GM21576 (cell line): ENCODE data around the gene RFTN2.
"Not testable (repeated sequence)": the region's sequence is repeated elsewhere in the genome, so short reads cannot be mapped to it uniquely, and the experiment has no call there.

Experiments
- ATAC-seq: cut with Tn5 transposase; IDR thresholded peaks from one replicate; pipeline ENCODE4 v1.9.1; 2021; ENCODE audit warnings: mild to moderate bottlenecking, moderate library complexity; ENCODE audit not compliant: unreplicated experiment

RFTN2 gene

DNA sequence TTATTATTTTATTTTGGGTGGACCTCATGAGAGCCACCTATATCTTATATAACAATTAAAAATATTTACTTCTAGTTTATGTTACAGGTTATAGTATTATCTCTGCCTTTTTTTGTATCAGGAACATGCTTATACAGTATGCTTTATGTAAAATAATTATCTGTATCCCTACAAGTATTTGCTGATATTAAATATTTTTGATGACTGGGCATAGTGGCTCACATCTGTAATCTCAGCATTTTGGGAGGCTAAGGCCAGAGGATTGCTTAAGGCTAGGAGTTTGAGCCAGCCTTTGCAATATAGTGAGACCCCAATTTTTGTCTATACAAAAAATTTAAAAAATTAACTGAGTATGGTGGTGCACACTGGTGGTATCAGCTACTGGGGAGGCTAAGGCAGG lies 119.9 kb downstream of the RFTN2 start:
- no peak for ATAC-seq

DNA sequence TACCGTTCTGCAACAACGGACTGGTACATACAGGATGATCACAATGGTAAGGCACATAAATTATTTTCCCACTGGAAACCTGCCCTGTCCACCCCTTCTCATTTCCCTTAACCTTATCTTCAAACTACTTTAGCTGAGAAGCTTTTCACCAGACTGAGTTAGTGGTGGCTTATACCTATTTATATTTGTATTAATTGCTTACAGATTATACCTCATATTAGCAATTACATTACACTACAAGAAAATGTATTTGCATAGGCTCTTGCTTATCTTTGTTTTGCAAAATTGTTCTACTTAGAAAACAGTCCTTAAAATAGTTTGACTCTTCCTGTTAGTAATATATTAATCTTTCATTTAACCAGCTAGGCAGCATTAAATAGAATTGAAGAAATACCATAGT lies 124.1 kb downstream of the RFTN2 start:
- ATAC-seq, result not testable (repeated sequence)

DNA sequence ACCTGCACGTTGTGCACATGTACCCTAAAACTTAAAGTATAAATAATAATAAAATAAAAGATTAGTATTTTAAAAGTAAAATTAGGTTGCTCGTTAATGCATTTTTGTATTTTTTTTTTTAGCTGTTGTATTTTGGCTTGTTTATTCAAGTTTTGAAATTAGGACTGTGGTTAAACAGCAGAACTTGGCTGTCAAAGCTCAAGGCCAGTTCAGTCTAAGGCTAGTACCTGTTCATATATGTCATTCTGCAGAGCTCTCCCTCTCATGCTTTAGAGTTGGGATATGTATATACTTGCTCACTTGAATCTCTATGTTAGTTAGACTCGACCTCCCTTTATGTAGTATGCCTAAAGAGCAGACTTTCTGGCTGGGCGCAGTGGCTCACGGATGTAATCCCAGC lies 126.8 kb downstream of the RFTN2 start:
- no peak for ATAC-seq

DNA sequence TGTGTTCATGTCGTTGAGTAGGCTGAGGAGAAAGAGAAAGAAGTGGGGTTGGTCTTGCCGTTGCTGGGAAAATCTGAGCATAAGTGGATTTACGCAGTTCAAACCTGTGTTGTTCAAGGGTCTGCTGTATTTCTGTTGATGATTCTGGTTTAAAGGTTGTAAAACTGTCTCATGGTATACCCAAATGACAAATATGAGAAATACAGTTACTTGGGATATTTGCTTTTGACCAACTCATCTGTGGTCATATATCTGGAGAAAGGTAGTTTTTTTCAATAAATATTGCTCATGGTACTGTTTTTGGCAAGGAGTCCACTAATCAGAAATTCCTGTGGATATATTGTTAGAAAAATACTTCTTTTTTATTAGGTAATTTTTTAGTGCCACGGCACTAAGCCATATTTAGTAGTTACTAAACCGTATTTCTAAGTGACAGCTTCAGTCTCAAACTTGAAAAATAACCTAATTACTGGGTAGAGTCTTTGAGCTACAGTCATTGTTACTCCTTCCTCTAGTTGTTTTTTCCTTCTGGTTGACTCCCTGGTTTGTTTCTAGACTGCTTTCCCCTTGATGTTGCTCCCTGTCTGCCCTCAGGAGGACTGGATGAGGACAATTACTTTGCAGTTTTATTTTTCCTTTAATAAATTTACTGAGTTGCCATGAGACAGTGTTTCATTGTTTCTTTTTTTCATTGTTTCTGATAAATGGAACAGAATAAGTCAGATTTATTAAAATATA lies 128.1 kb downstream of the RFTN2 start:
- no peak for ATAC-seq

DNA sequence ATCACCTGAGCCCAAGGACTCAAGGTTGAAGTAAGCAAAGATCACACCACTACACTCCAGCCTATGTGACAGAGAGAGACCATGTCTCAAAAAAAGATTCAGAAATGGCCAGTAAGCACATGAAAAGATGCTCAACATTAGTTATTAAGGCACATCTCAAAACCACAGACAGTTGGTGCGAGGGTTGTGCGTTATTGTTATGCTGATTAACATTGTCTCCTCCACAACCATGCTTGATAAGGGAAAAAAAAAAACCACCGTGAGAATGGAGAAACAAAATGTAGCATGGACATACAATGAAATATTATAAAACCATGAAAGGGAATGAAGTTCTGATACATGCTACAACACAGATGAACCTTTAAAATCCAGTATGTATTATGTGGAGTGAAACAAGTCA lies 132.2 kb downstream of the RFTN2 start:
- no peak for ATAC-seq

DNA sequence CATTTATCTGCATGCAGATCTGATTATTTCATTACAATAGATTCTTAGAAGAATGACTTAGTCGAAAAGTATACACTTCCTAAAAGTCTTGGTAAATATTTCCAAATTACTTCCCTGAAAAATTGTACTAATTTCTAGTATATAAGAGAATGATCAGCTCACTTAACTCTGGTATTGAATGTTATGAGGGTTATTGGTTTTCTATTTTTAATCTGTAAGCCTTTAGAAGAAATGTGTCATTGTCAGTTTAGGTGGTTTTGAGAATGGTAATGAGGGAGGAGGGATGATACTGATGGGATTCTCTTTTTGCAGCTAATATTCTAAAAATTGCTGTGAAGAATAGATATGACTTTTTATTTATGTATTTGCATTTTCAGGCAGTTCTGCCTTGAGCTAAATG lies 135.7 kb downstream of the RFTN2 start:
- ATAC-seq, result no peak

DNA sequence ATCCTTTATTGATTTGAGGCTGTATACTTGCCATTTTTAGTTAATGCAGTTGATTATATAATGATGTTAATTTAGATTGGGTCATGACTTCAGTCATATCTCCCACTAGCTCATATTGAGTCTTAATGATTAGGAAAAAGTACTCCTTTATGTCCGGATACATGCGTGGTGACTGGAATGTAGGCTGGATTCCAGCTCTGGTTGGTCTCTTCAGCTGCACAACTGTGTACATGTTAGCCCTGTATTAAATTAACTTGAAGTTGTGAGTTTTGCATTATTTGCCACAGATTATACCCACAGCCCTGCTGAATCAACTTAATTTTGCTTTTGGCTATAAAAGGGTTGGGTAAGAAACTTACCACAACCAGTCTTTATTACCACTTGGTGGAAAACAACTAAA lies 137.0 kb downstream of the RFTN2 start:
- ATAC-seq, result no peak
